Measurements from ENCODE around the gene DCAKD.

DCAKD gene

DNA sequence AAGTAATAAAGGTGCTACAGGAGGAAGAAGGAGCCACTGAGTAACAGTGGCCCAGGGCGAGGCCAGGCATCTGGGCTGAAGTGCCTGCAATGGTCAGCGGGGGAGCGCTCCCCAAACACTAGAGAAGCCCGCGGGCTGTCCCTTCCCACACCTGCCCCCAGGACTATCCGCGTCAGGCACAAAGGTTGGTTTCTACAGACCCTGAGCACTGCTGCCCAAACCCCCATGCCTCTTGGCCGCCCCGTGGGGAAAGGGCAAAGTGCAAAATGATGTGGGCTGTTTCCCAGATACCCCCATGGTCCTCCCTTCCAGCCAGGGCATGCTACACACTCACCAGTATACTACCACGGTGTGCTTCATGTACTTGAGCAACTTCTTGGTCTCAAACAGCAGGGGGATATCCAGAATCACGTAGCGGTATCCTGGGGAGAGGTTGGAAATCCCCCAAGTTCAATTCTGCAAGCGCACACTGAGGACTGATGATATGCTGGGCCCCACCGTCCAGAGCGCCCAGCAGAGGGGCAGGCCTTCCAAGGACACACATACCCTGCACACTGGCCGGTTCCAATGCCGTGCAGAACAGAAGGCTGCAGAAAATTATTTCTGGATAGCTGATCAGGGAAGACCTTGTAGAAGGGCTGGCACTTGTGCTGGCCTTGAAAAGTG lies 21.5 kb downstream of the DCAKD start:
- no peak for DNase-seq

- no peak for DNase-seq
Measured at GRCh38 chr17:45029096-45029495, 22.3 kb downstream of the DCAKD start.

GRCh38 chr17:45022655-45023339 lies 28.6 kb downstream of the DCAKD start:
- DNase-seq: no peak

DNA sequence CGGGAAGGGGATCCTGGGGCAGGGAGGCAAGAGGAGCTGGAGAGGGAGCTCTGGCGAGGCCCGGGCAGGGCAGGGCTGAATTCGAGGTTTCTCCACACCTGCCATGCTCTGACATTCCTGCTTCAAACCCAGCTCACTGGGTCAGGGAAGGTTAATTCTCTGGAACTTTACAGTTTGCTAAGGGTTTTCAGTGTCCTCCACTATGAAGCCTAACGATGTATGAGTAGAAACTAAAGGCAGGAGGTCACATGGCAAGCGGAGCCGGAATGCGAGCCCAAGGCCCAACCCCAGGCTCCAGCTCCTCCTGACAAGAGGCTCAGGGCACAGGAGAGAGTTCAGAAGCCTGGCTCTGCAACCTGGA lies 29.2 kb downstream of the DCAKD start:
- DNase-seq: no peak

GRCh38 chr17:45021607-45022287 lies 29.7 kb downstream of the DCAKD start:
- DNase-seq: peak; percentile 89

DNA sequence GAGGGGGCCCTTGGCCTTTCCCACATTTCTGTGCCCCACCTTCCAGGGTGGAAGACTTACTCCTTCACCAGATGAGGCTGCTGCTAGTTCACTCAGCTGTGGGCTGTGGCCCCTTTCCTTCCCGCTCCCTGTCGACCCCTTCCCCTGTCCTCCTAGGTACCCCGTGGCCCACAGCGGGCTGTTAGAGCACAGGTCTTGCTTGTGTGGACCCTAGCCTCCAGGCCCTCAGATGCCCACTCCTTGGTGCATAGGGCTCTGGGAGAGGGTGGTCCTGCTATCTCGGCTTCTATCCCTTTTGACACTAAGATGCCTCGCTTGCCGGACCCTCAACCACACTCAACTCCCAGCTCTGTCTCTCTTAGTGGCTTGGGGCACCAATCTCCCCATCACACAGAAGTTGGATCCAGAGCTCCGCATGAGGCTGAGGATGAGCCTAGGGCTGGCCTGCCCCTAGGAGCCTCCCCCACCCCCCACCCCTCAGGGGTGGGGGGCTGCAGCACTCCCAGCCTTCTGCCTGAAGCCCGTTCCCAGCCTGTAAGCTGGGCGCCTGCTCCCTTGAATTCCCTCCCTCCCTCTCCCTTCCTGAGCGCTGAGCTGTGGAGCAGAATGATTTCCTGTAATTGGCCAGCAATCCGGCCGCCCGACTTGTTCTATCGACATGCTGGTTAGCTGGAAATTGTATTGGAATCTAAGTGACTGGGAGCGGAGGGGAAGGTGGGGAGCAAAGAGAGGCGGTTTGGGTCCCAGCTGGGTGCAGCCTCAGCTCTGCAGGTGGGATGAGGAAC lies 30.9 kb downstream of the DCAKD start:
- DNase-seq: no peak

DNA sequence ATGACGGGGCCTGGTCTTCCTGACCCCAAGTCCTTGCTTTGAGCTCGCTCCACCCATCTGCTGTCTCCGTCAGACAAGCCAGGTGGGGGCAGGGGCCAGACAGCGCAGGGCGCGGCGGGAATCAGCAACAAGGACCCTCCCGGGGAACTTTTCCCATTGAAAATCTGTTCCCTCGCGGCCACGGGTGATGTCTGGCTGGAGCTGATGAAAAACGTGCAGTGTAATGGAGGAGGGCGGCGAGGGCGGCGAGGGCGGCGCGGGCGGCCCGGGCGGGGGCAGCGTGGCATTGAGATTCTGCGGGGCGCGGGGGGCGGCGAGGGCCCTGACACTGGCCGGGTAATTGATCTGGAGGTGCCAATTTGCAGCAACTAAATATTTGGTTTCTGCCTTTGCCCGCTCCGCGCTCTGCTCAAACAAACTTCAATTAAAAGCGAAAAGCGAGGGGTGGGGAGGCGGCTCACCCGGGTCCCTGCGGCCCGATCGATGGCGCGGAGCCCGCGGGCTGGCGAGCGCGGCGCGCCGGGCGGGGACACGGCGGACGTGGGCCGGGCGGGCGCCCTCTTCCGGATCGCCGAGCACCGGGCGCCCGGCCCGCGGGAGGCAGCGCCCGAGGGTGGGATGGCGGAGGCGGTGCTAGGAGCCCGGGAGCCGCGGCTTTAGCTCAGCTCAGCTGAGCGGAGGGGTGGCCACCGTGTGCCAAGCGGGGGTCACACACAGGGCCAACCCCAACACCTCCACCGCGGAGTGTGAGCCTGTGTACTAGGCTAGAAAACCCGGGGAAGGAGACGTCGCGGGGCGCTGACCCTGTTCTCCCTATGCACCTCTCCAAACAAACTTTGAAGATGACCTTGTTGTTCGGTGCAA lies 32.4 kb downstream of the DCAKD start:
- DNase-seq: peak; percentile 66

GRCh38 chr17:45018514-45018847 lies 33.0 kb downstream of the DCAKD start:
- no peak for DNase-seq

GRCh38 chr17:45016823-45017222 lies 34.6 kb downstream of the DCAKD start:
- DNase-seq: no peak

DNA sequence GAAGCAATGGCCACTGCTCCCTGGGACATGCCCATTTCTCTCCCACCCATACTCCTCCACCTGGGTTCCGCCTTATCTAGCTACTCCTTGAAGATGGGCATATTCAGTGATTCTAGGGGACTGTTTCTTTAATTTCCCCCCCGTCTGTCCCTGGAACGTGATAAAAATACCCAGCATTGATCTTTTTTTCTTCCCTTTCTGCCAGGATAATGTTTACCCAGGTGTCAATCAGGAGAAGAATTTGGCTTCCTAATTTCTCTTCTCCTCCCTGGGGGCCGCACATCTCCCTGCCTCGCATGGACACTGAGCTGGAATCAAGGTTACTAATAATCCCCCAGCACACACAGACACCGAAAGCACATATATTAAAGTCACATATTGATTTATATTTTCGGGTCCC lies 35.2 kb downstream of the DCAKD start:
- DNase-seq: no peak

DNA sequence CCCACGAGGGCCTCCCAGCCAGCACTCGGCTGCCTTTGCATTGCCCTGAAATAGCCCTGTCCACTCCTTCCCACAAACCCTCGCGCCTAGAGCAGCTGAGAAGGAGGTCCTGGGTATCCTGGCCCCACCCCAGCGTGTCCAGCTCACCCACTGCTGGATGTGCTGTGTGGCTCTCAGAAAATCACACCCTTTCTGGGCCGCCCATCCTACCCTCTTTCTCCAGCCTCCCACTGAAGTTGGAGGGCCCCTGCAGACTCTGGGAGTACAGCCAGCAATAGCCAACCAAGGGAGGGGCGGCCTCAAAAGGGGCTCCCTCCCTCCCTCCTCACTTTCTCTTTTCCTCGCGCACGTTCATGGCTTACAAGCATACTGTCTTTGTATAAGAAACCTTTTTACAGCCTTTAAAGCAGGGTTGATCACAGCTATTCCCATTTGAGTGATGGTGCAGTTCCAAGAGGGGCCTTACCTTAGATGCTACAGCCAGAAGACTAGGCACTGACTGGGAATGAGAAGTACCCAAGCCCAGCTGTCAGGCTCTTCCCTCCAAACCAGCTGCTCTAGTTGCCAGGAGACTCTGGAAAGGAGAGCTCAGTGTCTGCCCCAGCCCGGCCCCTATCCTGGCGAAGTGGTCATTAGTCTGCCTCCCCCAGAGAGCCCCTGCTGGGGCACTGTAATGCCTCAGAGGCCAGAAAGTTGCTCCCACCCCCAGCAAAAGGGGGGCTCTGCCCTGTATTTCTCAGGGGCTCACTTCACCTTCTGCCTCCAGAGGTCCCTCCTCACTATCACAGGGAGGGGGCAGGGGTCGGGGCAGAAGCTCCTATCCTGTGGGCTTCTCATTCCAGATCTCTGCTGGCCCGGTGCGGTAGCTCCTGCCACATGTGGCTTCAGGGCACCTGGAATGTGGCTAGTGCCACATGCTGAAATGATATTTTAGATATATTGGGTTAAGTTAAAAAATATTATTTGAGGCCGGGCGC lies 38.1 kb downstream of the DCAKD start:
- DNase-seq: no peak

GRCh38 chr17:45011767-45012166 lies 39.7 kb downstream of the DCAKD start:
- DNase-seq: no peak

DNA sequence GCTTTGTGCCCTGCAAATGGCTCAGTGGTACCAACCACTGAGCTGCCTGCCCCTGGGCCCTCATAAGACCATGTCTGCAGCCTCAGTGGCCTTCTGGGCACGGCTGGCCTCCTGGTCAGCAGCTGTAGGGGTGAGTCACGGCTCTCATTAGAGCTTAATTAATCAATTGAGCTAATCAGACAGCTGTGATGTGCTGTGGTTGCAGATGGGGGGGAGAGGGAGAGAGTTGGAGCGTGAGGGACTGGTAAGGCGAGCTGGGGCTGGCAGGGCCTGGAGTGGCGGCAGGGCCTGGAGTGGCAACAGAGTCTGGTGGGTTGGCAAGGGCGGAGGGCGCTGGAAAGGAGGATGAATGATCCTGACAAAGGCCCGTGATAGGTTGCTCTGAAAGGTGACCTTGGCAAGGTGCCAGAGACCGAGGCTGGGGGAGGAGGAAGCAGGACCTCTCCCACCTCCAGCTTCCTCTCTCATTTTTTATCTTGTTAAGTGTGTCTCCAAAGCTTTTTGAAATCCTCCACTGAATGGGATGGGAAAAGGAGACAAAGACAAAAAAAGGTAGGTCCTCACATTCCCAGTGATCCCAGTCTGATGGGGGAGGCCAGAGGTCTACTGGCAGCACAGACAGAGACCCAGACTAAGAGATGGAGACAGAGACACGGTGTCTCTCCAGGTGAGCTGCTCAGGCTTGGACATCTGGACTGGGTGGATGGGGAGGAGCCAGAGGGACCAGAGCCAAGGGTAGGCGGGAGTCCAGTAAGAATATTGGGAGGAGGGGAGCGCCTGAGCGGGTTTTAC lies 41.6 kb downstream of the DCAKD start:
- no peak for DNase-seq

GRCh38 chr17:45008216-45008615 lies 43.2 kb downstream of the DCAKD start:
- no peak for DNase-seq

GRCh38 chr17:45006927-45007461 lies 44.4 kb downstream of the DCAKD start:
- no peak for DNase-seq

DNA sequence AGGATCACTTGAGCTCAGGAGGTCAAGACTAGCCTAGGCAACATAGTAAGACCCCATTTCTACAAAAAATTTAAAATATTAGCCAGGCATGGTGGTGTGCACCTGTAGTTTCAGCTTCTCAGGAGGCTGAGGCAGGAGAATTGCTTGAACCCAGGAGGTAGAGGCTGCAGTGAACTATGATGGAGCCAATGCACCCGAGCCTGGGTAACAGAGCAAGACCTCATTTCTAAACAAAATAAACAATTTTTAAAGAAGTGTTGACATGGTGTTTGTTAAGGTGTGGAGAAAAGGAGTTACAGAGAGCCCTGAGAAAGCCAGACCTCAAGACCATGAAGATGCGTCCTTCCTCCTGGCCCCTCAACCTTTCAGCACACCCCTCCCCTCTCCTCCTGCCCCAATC lies 45.7 kb downstream of the DCAKD start:
- DNase-seq: no peak

GRCh38 chr17:45004388-45004787 lies 47.0 kb downstream of the DCAKD start:
- DNase-seq: no peak

GRCh38 chr17:45003877-45004276 lies 47.6 kb downstream of the DCAKD start:
- DNase-seq: no peak

- DNase-seq: no peak
Measured at GRCh38 chr17:45001310-45001709, 50.1 kb downstream of the DCAKD start.

DNA sequence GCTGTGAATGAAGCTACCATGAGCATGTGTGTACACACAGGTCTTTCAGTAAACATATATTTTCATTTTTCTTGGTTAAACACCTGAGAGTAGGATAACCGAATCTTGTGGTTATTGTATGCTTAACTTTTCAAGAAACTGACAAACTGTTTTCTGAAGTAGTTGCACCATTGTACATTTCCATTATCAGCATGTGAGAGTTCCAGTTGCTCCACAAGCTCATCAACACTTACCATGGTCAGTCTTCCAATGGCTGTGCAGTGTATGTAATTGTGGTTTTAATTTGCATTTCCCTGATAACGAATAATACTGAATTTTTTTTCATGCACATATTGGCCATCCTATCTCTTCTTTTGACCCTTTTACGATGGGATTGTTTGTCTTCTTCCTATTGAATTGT lies 52.0 kb downstream of the DCAKD start:
- no peak for DNase-seq

Measured in 8988T (cell line).